GM18867 (cell line): ENCODE measurements around the gene ZFR2.
"Not testable (repeated sequence)": the region's sequence is repeated elsewhere in the genome, so short reads cannot be mapped to it uniquely, and the experiment has no call there.

ENCODE experiments used
- ATAC-seq: cut with Tn5 transposase; IDR thresholded peaks from one replicate; pipeline ENCODE4 v1.9.1; 2021; ENCODE audit warnings: mild to moderate bottlenecking, moderate library complexity; ENCODE audit not compliant: unreplicated experiment

Gene ZFR2

GRCh38 chr19:3759482-3760254 is 109.2 kb downstream of the ZFR2 start:
- no peak for ATAC-seq

- not testable (repeated sequence) for ATAC-seq
These were observed 110.5 kb downstream of the ZFR2 start for GRCh38 chr19:3758297-3758696.

- ATAC-seq, result not testable (repeated sequence)
These were observed 111.1 kb downstream of the ZFR2 start for GRCh38 chr19:3757705-3758104.
